SH-SY5Y (cell line): ENCODE measurements around the gene CCDC61.

Experiments used
- GATA2 ChIP-seq: IDR thresholded peaks from 2 replicates; pipeline ENCODE4 v1.6.1; 2011; ENCODE audit warnings: mild to moderate bottlenecking, low read depth, low read length
- GATA3 ChIP-seq: IDR thresholded peaks from 2 replicates; pipeline ENCODE4 v1.6.1; 2011; ENCODE audit warnings: low read depth, mild to moderate bottlenecking, low read length, moderate library complexity

- TF ChIP-seq GATA2 = no peak
- no peak for TF ChIP-seq GATA3
These were observed 41.6 kb upstream of the CCDC61 start for GRCh38 chr19:45953676-45954075.
